ENCODE results near the gene TBC1D23. TPM values are rescaled to one million over a fixed set of nuclear protein-coding genes. Genes with fewer than 3 reads are reported as not detected.

The TBC1D23 gene
- polyA plus RNA-seq, 1 of the 3 experiments (the other 2 are of a cell fraction): 6.7 TPM

DNA sequence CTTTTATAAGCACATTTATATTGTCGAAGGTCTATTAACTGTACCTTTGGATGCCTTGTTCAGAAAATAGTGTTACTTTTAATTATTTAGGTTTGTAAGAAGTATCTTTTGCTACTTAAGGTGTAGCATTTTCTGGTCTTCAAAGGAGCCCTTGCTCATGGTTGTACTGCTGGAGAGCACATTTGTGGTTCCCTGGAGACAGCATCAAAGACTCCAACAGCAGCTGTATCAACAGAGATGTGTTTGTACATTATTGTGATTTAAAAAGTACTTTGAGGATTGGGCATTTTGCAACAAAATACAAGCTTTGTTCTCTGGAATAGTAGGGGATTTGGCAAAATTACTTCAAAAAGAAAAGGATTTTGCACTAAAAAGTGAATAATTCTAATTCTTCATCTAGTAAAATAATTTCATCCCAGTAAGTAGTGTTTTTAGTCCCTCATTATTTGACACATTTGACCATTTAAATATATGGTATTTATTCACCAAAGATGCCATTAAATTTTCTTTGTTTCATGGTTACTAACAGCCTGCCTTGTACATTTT lies 16.5 kb downstream of the TBC1D23 start:
- H3K36me3 ChIP-seq (replicated peaks in 1 of 2; ENCODE audit: control insufficient read depth in 1 of 2, insufficient read depth in 2 of 2, low read length in 1 of 2): peaks cover 5 to 18% of the 10 kb centered on the region in 2 experiments
- no peak overlapping the region for H3K4me3 ChIP-seq (ENCODE audit: low read depth in 2 of 2, low read length in 1 of 2)
- POLR2A ChIA-PET: no interaction called here
- H3K9me2 ChIP-seq: no peaks in the 10 kb centered on the region
- peaks cover 66% of the 10 kb centered on the region for H3K79me2 ChIP-seq (ENCODE audit: insufficient read depth)
- H3K9ac ChIP-seq: no peak overlapping the region
- no peak overlapping the region for H3K4me2 ChIP-seq
- H4K20me1 ChIP-seq (ENCODE audit: insufficient read depth): peaks cover 3% of the 10 kb centered on the region; the same call in 1 of the 2 replicates
- H3K27ac ChIP-seq (ENCODE audit: low read depth in 2 of 2, low read length in 1 of 2): no peak overlapping the region
- H2AFZ ChIP-seq (ENCODE audit: low read depth): no peak overlapping the region
- H3F3A ChIP-seq (replicated peaks; ENCODE audit: insufficient read depth): peaks cover 11% of the 10 kb centered on the region
- no peaks in the 10 kb centered on the region for H3K9me3 ChIP-seq
- TF ChIP-seq JUND (IDR thresholded peaks at IDR 0.05): no peak
- no peak for TF ChIP-seq SMC3 (IDR thresholded peaks at IDR 0.05; ENCODE audit: low read depth, low read length)
- TF ChIP-seq MEF2A (IDR thresholded peaks at IDR 0.05; ENCODE audit: borderline replicate concordance, low read depth): no peak
- TF ChIP-seq YY1 (IDR thresholded peaks at IDR 0.05; ENCODE audit: low read depth): no peak
- TF ChIP-seq RXRA (IDR thresholded peaks at IDR 0.05; ENCODE audit: borderline replicate concordance, low read depth): no peak
- TF ChIP-seq GABPA (IDR thresholded peaks at IDR 0.05; ENCODE audit: low read depth): no peak
- no peak for TF ChIP-seq FOXJ3 (CRISPR knock-in tag; IDR thresholded peaks at IDR 0.05)
- TF ChIP-seq EZH2phosphoT487 (IDR thresholded peaks at IDR 0.05; ENCODE audit: borderline replicate concordance, low read depth): no peak
- TF ChIP-seq RAD21 (IDR thresholded peaks at IDR 0.05; ENCODE audit: low read length): no peak
- TF ChIP-seq CHD2 (IDR thresholded peaks at IDR 0.05; ENCODE audit: low read length, partially characterized antibody): no peak
- TF ChIP-seq GATA2 (CRISPR knock-in tag; IDR thresholded peaks at IDR 0.05): no peak
- TF ChIP-seq SIN3A (IDR thresholded peaks at IDR 0.05; ENCODE audit: borderline replicate concordance, low read depth, low read length): no peak
- TF ChIP-seq EP300 (IDR thresholded peaks at IDR 0.05; ENCODE audit: borderline replicate concordance in 1 of 2, low read depth in 1 of 2, low read length in 1 of 2): no peak
- no peak for TF ChIP-seq RCOR1 (IDR thresholded peaks at IDR 0.05; ENCODE audit: low read length)
- TF ChIP-seq, protein P1, sequence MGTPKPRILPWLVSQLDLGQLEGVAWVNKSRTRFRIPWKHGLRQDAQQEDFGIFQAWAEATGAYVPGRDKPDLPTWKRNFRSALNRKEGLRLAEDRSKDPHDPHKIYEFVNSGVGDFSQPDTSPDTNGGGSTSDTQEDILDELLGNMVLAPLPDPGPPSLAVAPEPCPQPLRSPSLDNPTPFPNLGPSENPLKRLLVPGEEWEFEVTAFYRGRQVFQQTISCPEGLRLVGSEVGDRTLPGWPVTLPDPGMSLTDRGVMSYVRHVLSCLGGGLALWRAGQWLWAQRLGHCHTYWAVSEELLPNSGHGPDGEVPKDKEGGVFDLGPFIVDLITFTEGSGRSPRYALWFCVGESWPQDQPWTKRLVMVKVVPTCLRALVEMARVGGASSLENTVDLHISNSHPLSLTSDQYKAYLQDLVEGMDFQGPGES (IDR thresholded peaks at IDR 0.05; ENCODE audit: low read depth, low read length): no peak
- TF ChIP-seq, protein P2, sequence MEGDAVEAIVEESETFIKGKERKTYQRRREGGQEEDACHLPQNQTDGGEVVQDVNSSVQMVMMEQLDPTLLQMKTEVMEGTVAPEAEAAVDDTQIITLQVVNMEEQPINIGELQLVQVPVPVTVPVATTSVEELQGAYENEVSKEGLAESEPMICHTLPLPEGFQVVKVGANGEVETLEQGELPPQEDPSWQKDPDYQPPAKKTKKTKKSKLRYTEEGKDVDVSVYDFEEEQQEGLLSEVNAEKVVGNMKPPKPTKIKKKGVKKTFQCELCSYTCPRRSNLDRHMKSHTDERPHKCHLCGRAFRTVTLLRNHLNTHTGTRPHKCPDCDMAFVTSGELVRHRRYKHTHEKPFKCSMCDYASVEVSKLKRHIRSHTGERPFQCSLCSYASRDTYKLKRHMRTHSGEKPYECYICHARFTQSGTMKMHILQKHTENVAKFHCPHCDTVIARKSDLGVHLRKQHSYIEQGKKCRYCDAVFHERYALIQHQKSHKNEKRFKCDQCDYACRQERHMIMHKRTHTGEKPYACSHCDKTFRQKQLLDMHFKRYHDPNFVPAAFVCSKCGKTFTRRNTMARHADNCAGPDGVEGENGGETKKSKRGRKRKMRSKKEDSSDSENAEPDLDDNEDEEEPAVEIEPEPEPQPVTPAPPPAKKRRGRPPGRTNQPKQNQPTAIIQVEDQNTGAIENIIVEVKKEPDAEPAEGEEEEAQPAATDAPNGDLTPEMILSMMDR (IDR thresholded peaks at IDR 0.05): no peak
- TF ChIP-seq ELF1 (IDR thresholded peaks at IDR 0.05): no peak
- no peak for TF ChIP-seq NFIC (IDR thresholded peaks at IDR 0.05; ENCODE audit: borderline replicate concordance)
- CTCF ChIA-PET: interaction anchor here (0.9 kb wide), 2 partner anchors 23 to 434 kb away, joined by 3 read pairs; no protein-coding TSS in a partner anchor
- H3K27me3 ChIP-seq (ENCODE audit: insufficient read depth): no peaks in the 10 kb centered on the region
- no peaks in the 10 kb centered on the region; a peak in 2 of 4 replicates for H3K4me1 ChIP-seq (ENCODE audit: control insufficient read depth in 1 of 2, insufficient read depth in 2 of 2, low read depth in 1 of 2, low read length in 1 of 2)
- DNase-seq: no peak
- 93% methylated on average over 1 of the region's 1 CpG for WGBS (ENCODE audit: low lambda C conversion rate)
